GM12878 (cell line): ENCODE measurements around the gene DNASE2B. TPM values are rescaled to one million over a fixed set of nuclear protein-coding genes. Genes with fewer than 3 reads are reported as not detected.

Experiments used
- ATAC-seq: fragments of 200-7000 bp; cut with Tn5 transposase; 3 replicates; pipeline ENCODE4 v1.9.1; 2020; ENCODE audit warnings: mild to moderate bottlenecking, moderate library complexity
- BruUV-seq: library from RNA; stranded (reverse); fragments of 400-500 nt; replicated peaks from 2 replicates; lab custom pipeline; 2021; lab: Mats Ljungman, UMichigan
- CTCF ChIA-PET: fragments of 300-600 bp; sonication (Branson Sonifier 250); formaldehyde crosslinking; extraction: SDS; loops from one replicate; lab custom pipeline; 2021; ENCODE audit warnings: inconsistent platforms; lab: Yijun Ruan, JAX
- POLR2A ChIA-PET: fragments of 350-600 bp; formaldehyde crosslinking; extraction: SDS; loops from one replicate; lab custom pipeline; 2021; ENCODE audit warnings: inconsistent platforms; lab: Charles Lee
- RAD21 ChIA-PET: fragments of 300-600 bp; sonication (Branson Sonifier 250); formaldehyde crosslinking; loops from one replicate; lab custom pipeline; 2023; ENCODE audit warnings: antibody characterized with exemption; ENCODE audit not compliant: unreplicated experiment; lab: Charles Lee
- SMC1A ChIA-PET: fragments of 300-600 bp; sonication (Branson Sonifier 250); formaldehyde crosslinking; loops from one replicate; lab custom pipeline; 2023; ENCODE audit not compliant: unreplicated experiment, uncharacterized antibody; lab: Charles Lee
- DNase-seq: peaks from one replicate; pipeline ENCODE4 v3.0.0-alpha.2; 2011; ENCODE audit warnings: low read depth, low spot score
- FAIRE-seq: peaks from 3 replicates; lab custom pipeline; 2011; peaks lifted over from hg19 to GRCh38; lab: Jason Lieb, UNC
- H2AFZ ChIP-seq: 2 replicates; pipeline ENCODE4 v1.6.0; 2011; ENCODE audit warnings: low read depth, low read length, control low read depth; ENCODE audit not compliant: control insufficient read depth
- H3K27ac ChIP-seq: 2 replicates; pipeline ENCODE4 v1.5.1; 2011; ENCODE audit warnings: control low read depth; ENCODE audit not compliant: control insufficient read depth, insufficient read depth
- H3K27me3 ChIP-seq, 2 experiments: replicated peaks in 1 of 2; 2 replicates each; pipeline versions ENCODE4 v1.6.0 to v1.6.1; 2011; ENCODE audit warnings: low read length in 1 of 2; ENCODE audit not compliant: control insufficient read depth in 2 of 2, insufficient read depth in 2 of 2
- H3K36me3 ChIP-seq, 2 experiments: 2 replicates each; pipeline ENCODE4 v1.5.1; 2011; ENCODE audit warnings: low read length in 1 of 2; ENCODE audit not compliant: control insufficient read depth in 2 of 2, insufficient read depth in 2 of 2
- H3K4me1 ChIP-seq: 2 replicates; pipeline ENCODE4 v1.6.1; 2011; ENCODE audit warnings: mild to moderate bottlenecking, low read length, moderate library complexity, mixed read lengths; ENCODE audit not compliant: control insufficient read depth, insufficient read depth
- H3K4me2 ChIP-seq: 2 replicates; pipeline ENCODE4 v1.6.0; 2011; ENCODE audit warnings: control low read depth; ENCODE audit not compliant: control insufficient read depth, insufficient read depth
- H3K4me3 ChIP-seq: fragments of 200-600 bp; sonication (generic); 2 replicates; pipeline ENCODE4 v1.5.1; 2016
- H3K79me2 ChIP-seq: 2 replicates; pipeline ENCODE4 v1.6.0; 2011; ENCODE audit warnings: low read length; ENCODE audit not compliant: control insufficient read depth, insufficient read depth
- H3K9ac ChIP-seq: 2 replicates; pipeline ENCODE4 v1.8.0; 2011; ENCODE audit warnings: low read length, control low read depth, mixed read lengths; ENCODE audit not compliant: control insufficient read depth, insufficient read depth
- H3K9me3 ChIP-seq: replicated peaks from 3 replicates; pipeline ENCODE4 v1.5.1; 2011; ENCODE audit warnings: mild to moderate bottlenecking, low read length; ENCODE audit not compliant: control insufficient read depth, insufficient read depth
- H4K20me1 ChIP-seq: 2 replicates; pipeline ENCODE4 v1.6.0; 2011; ENCODE audit not compliant: control insufficient read depth, insufficient read depth
- BCL11A ChIP-seq: IDR thresholded peaks from 2 replicates; pipeline ENCODE4 v1.6.1; 2011; ENCODE audit warnings: low read depth, low read length
- BRCA1 ChIP-seq: IDR thresholded peaks from 2 replicates; pipeline ENCODE4 v1.6.1; 2011; ENCODE audit warnings: low read depth, low read length, improper control_type of control experiment
- CBX3 ChIP-seq: fragments of 200-600 bp; sonication (generic); IDR thresholded peaks from 2 replicates; pipeline ENCODE4 v1.6.1; 2016; ENCODE audit warnings: low read depth, borderline replicate concordance
- E2F4 ChIP-seq: IDR thresholded peaks from 2 replicates; pipeline ENCODE4 v1.6.1; 2012; ENCODE audit warnings: low read depth, low read length, improper control_type of control experiment
- IKZF1 ChIP-seq: fragments of 450-650 bp; conservative IDR thresholded peaks from 2 replicates; pipeline ENCODE4 v1.6.1; 2017; ENCODE audit warnings: antibody characterized with exemption, mild to moderate bottlenecking
- JUND ChIP-seq: IDR thresholded peaks from 2 replicates; pipeline ENCODE4 v1.6.1; 2012; ENCODE audit warnings: low read depth, mild to moderate bottlenecking, low read length, improper control_type of control experiment, moderate library complexity
- PML ChIP-seq: IDR thresholded peaks from 2 replicates; pipeline ENCODE4 v1.6.1; 2012; ENCODE audit warnings: low read length, inconsistent platforms
- POLR2A ChIP-seq: IDR thresholded peaks from 2 replicates; pipeline ENCODE4 v1.6.1; 2011; ENCODE audit warnings: low read depth, mild to moderate bottlenecking, low read length
- RB1 ChIP-seq: fragments of 450-650 bp; formaldehyde crosslinking; IDR thresholded peaks from 2 replicates; pipeline ENCODE4 v1.6.1; 2017; ENCODE audit warnings: mild to moderate bottlenecking, borderline replicate concordance
- RELA ChIP-seq: fragments of 450-650 bp; IDR thresholded peaks from 2 replicates; pipeline ENCODE4 v1.8.0; 2014; ENCODE audit warnings: borderline replicate concordance; ENCODE audit not compliant: partially characterized antibody
- SKIL ChIP-seq: fragments of 450-650 bp; IDR thresholded peaks from 2 replicates; pipeline ENCODE4 v1.6.1; 2017; ENCODE audit warnings: mild to moderate bottlenecking, low read depth, inconsistent platforms; ENCODE audit not compliant: poor library complexity, severe bottlenecking
- SP1 ChIP-seq: IDR thresholded peaks from one replicate; pipeline ENCODE4 v1.6.1; 2011; ENCODE audit warnings: low read depth, low read length
- TBL1XR1 ChIP-seq: IDR thresholded peaks from 2 replicates; pipeline ENCODE4 v1.6.1; 2012; ENCODE audit warnings: low read depth, low read length, improper control_type of control experiment
- YY1 ChIP-seq: IDR thresholded peaks from 2 replicates; pipeline ENCODE4 v1.6.1; 2011; ENCODE audit warnings: low read depth, mild to moderate bottlenecking, low read length
- ZBTB40 ChIP-seq: fragments of 450-650 bp; IDR thresholded peaks from 2 replicates; pipeline ENCODE4 v1.6.1; 2016; ENCODE audit warnings: mild to moderate bottlenecking, moderate library complexity, borderline replicate concordance
- ZNF217 ChIP-seq: fragments of 450-650 bp; IDR thresholded peaks from 2 replicates; pipeline ENCODE4 v1.6.1; 2017; ENCODE audit warnings: antibody characterized with exemption, mild to moderate bottlenecking
- ZZZ3 ChIP-seq: IDR thresholded peaks from 2 replicates; pipeline ENCODE4 v1.6.1; 2011; ENCODE audit warnings: low read depth; ENCODE audit not compliant: control insufficient read depth, insufficient read length
- WGBS: methylation state at CpG from one replicate; pipeline ENCODE4 v1.1.6; 2016; ENCODE audit warnings: low lambda C conversion rate; ENCODE audit not compliant: insufficient replicate concordance, insufficient coverage; ENCODE audit errors: missing lambda C conversion rate; 5-methylcytosine and 5-hydroxymethylcytosine counted together
- in situ Hi-C: fragments of 300-500 bp; cut with MboI; formaldehyde crosslinking; loops from 9 replicates; pipeline ENCODE4 v1.14.3; 2018; ENCODE audit warnings: mixed read lengths
- intact Hi-C: fragments of 100-400 bp; cut with micrococcal nuclease; formaldehyde crosslinking; loops from one replicate; pipeline ENCODE4 v1.14.2; 2022; ENCODE audit not compliant: unreplicated experiment
- polyA plus RNA-seq, 11 experiments: library from polyadenylated mRNA; depleted of rRNA in 4 of 11; unstranded in 6 of 11; stranded (reverse) in 5 of 11; fragments of >200 nt; fragmentation: Nextera tagmentation in 4 of 11; fragmentation: Illumina TruSeq in 1 of 11; extraction: Ambion mirVana in 4 of 11; extraction: Trizol in 1 of 11; gene quantifications; 1 replicate in 1 of 11; 2 replicates in 10 of 11; pipeline versions ENCODE4 v1.2.1 to v1.2.3, GENCODE V29; 2011 to 2016; ENCODE audit warnings: inconsistent platforms in 2 of 11, missing spikeins in 2 of 11, low read depth in 1 of 11
- total RNA-seq, 4 experiments: library from RNA; depleted of rRNA in 3 of 4; stranded (reverse); fragments of >200 nt in 3 of 4; fragmentation: Illumina TruSeq in 1 of 4; extraction: Trizol in 1 of 4; gene quantifications; 2 replicates each; pipeline versions ENCODE4 v1.2.1 to v1.2.3, GENCODE V29; 2013 to 2021
- TF ChIP-seq, protein P1 (sequence below): IDR thresholded peaks from 2 replicates; pipeline ENCODE4 v1.6.1; 2011; ENCODE audit warnings: borderline replicate concordance, low read depth, mild to moderate bottlenecking, moderate library complexity, mixed read lengths, low read length; ENCODE audit not compliant: insufficient read depth; ENCODE audit errors: extremely low read length

DNASE2B gene
- total and polyA plus RNA-seq, 10 of the 15 experiments (the other 5 are each of a cell fraction or from before 2014, with no cell fraction given): not detected

GRCh38 chr1:84356881-84357280 lies 41.4 kb upstream of the DNASE2B start:
- Histone ChIP-seq H3K27ac (no peak overlapping the region), H3K4me2 (no peak overlapping the region), H4K20me1 (no peaks in the 10 kb centered on the region), H3K4me3 (no peak overlapping the region), H3K4me1 (no peaks in the 10 kb centered on the region), H3K27me3 (no peaks in the 10 kb centered on the region; a peak in 1 of 4 replicates), H2AFZ (no peak overlapping the region), H3K9me3 (no peaks in the 10 kb centered on the region), H3K79me2 (no peaks in the 10 kb centered on the region), H3K9ac (no peak overlapping the region), H3K36me3 (no peaks in the 10 kb centered on the region)
- no TSS peak for BruUV-seq
- WGBS: 6% methylated on average over 1 of the region's 1 CpG
- in situ Hi-C loops (no loop called here), intact Hi-C loops (no loop called here)
- ATAC-seq (no peak), DNase-seq (no peak), FAIRE-seq (no peak)
- ChIA-PET SMC1A (no interaction called here), RAD21 (no interaction called here), CTCF (no interaction called here), POLR2A (no interaction called here)
- no peak for TF ChIP-seq IKZF1
- no peak for TF ChIP-seq RB1
- TF ChIP-seq CBX3: no peak
- no peak for TF ChIP-seq BCL11A
- TF ChIP-seq ZNF217: no peak
- no peak for TF ChIP-seq ZZZ3
- no peak for TF ChIP-seq PML
- no peak for TF ChIP-seq RELA
- no peak for TF ChIP-seq SP1
- TF ChIP-seq, protein P1, sequence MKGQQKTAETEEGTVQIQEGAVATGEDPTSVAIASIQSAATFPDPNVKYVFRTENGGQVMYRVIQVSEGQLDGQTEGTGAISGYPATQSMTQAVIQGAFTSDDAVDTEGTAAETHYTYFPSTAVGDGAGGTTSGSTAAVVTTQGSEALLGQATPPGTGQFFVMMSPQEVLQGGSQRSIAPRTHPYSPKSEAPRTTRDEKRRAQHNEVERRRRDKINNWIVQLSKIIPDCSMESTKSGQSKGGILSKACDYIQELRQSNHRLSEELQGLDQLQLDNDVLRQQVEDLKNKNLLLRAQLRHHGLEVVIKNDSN: no peak
- no peak for TF ChIP-seq SKIL
- no peak for TF ChIP-seq ZBTB40
- TF ChIP-seq YY1: no peak
- no peak for TF ChIP-seq E2F4
- no peak for TF ChIP-seq JUND
- TF ChIP-seq BRCA1: no peak
- TF ChIP-seq POLR2A: no peak
- no peak for TF ChIP-seq TBL1XR1
